WTC11 (cell line): ENCODE measurements around the gene EFCC1. TPM values are rescaled to one million over a fixed set of nuclear protein-coding genes. Genes with fewer than 3 reads are reported as not detected.

Experiments used
- CBFB ChIP-seq: sonication (generic); formaldehyde crosslinking; IDR thresholded peaks from 2 replicates; pipeline ENCODE4 v1.8.1; 2022; ENCODE audit warnings: mild to moderate bottlenecking, low read depth, missing genetic modification reagents
- CREB1 ChIP-seq: sonication (generic); formaldehyde crosslinking; IDR thresholded peaks from 2 replicates; pipeline ENCODE4 v1.8.0; 2023; ENCODE audit warnings: mild to moderate bottlenecking, missing genetic modification reagents
- E2F1 ChIP-seq: sonication (generic); formaldehyde crosslinking; IDR thresholded peaks from 2 replicates; pipeline ENCODE4 v1.8.0; 2022; ENCODE audit warnings: mild to moderate bottlenecking, missing genetic modification reagents
- E2F5 ChIP-seq: sonication (generic); formaldehyde crosslinking; IDR thresholded peaks from 2 replicates; pipeline ENCODE4 v1.8.1; 2022; ENCODE audit warnings: mild to moderate bottlenecking, moderate library complexity, missing genetic modification reagents
- ESRRA ChIP-seq: sonication (generic); formaldehyde crosslinking; IDR thresholded peaks from 2 replicates; pipeline ENCODE4 v1.8.1; 2022; ENCODE audit warnings: mild to moderate bottlenecking, missing genetic modification reagents, borderline replicate concordance
- FOXP1 ChIP-seq: sonication (generic); formaldehyde crosslinking; IDR thresholded peaks from 2 replicates; pipeline ENCODE4 v1.8.0; 2022; ENCODE audit warnings: missing genetic modification reagents, mild to moderate bottlenecking, moderate library complexity, borderline replicate concordance
- FOXP4 ChIP-seq: sonication (generic); formaldehyde crosslinking; IDR thresholded peaks from 2 replicates; pipeline ENCODE4 v1.8.0; 2022; ENCODE audit warnings: mild to moderate bottlenecking, missing genetic modification reagents
- GABPB1 ChIP-seq: sonication (generic); formaldehyde crosslinking; IDR thresholded peaks from 2 replicates; pipeline ENCODE4 v1.8.1; 2023; ENCODE audit warnings: mild to moderate bottlenecking, missing genetic modification reagents
- IRF2 ChIP-seq: sonication (generic); formaldehyde crosslinking; IDR thresholded peaks from 2 replicates; pipeline ENCODE4 v1.8.0; 2022; ENCODE audit warnings: low read depth, missing genetic modification reagents, borderline replicate concordance
- NFYB ChIP-seq: sonication (generic); formaldehyde crosslinking; conservative IDR thresholded peaks from 2 replicates; pipeline ENCODE4 v1.8.0; 2022; ENCODE audit warnings: low read depth, missing genetic modification reagents
- PRDM15 ChIP-seq: sonication (generic); formaldehyde crosslinking; IDR thresholded peaks from 2 replicates; pipeline ENCODE4 v1.8.0; 2022; ENCODE audit warnings: missing genetic modification reagents
- PREB ChIP-seq: sonication (generic); formaldehyde crosslinking; IDR thresholded peaks from 2 replicates; pipeline ENCODE4 v1.8.1; 2022; ENCODE audit warnings: mild to moderate bottlenecking, missing genetic modification reagents, moderate library complexity, borderline replicate concordance
- PRRX2 ChIP-seq: fragments of 250-450 bp; sonication (Bioruptor Pico); IDR thresholded peaks from 2 replicates; pipeline ENCODE4 v1.8.0; 2021; ENCODE audit warnings: mild to moderate bottlenecking
- RORB ChIP-seq: fragments of 250-450 bp; sonication (Bioruptor Pico); IDR thresholded peaks from 2 replicates; pipeline ENCODE4 v1.9.0; 2021; ENCODE audit warnings: mild to moderate bottlenecking
- SMAD3 ChIP-seq: sonication (generic); formaldehyde crosslinking; IDR thresholded peaks from 2 replicates; pipeline ENCODE4 v1.8.0; 2022; ENCODE audit warnings: missing genetic modification reagents, mild to moderate bottlenecking, borderline replicate concordance
- TEAD4 ChIP-seq: sonication (generic); formaldehyde crosslinking; IDR thresholded peaks from 2 replicates; pipeline ENCODE4 v1.8.0; 2022; ENCODE audit warnings: mild to moderate bottlenecking, missing genetic modification reagents
- TP53 ChIP-seq: sonication (generic); formaldehyde crosslinking; IDR thresholded peaks from 2 replicates; pipeline ENCODE4 v1.8.1; 2023; ENCODE audit warnings: mild to moderate bottlenecking, missing genetic modification reagents
- USF1 ChIP-seq: sonication (generic); formaldehyde crosslinking; IDR thresholded peaks from 2 replicates; pipeline ENCODE4 v1.8.0; 2022; ENCODE audit warnings: mild to moderate bottlenecking, missing genetic modification reagents
- USF2 ChIP-seq: sonication (generic); formaldehyde crosslinking; IDR thresholded peaks from 2 replicates; pipeline ENCODE4 v1.8.1; 2023; ENCODE audit warnings: mild to moderate bottlenecking, missing genetic modification reagents, moderate library complexity
- ZBTB21 ChIP-seq: sonication (generic); formaldehyde crosslinking; IDR thresholded peaks from 2 replicates; pipeline ENCODE4 v1.8.1; 2023; ENCODE audit warnings: mild to moderate bottlenecking, missing genetic modification reagents, borderline replicate concordance
- ZBTB43 ChIP-seq: sonication (generic); formaldehyde crosslinking; IDR thresholded peaks from 2 replicates; pipeline ENCODE4 v1.8.1; 2023; ENCODE audit warnings: mild to moderate bottlenecking, missing genetic modification reagents
- ZNF121 ChIP-seq: sonication (generic); formaldehyde crosslinking; IDR thresholded peaks from 2 replicates; pipeline ENCODE4 v1.8.0; 2023; ENCODE audit warnings: missing genetic modification reagents
- ZNF425 ChIP-seq: fragments of 250-450 bp; sonication (Bioruptor Pico); conservative IDR thresholded peaks from 2 replicates; pipeline ENCODE4 v1.9.0; 2021; ENCODE audit warnings: mild to moderate bottlenecking
- total RNA-seq: library from RNA; stranded (reverse); gene quantifications from 3 replicates; pipeline ENCODE4 v1.2.3, GENCODE V29; 2021

Gene EFCC1
- total RNA-seq, 1 experiment from 2014 or later = 0.31 TPM

GRCh38 chr3:129026728-129027543 lies 25.8 kb downstream of the EFCC1 start (continued):
- TF ChIP-seq CREB1 (CRISPR knock-in tag) = peak; percentile 94
- TF ChIP-seq ZBTB21 (CRISPR knock-in tag) = peak; percentile 94
- TF ChIP-seq NFYB = peak; percentile 79
- peak; percentile 98 for TF ChIP-seq FOXP1 (CRISPR knock-in tag)
- TF ChIP-seq E2F5 (CRISPR knock-in tag) = peak; percentile 91
- peak; percentile 74 for TF ChIP-seq USF1 (CRISPR knock-in tag)
- TF ChIP-seq ZBTB43 = peak; percentile 92
- peak; percentile 48; the same call in 1 of the 2 replicates for TF ChIP-seq GABPB1 (CRISPR knock-in tag)
- peak; percentile 90 for TF ChIP-seq SMAD3 (CRISPR knock-in tag)
- no peak for TF ChIP-seq PRRX2 (CRISPR knock-in tag)
- peak; percentile 96 for TF ChIP-seq TP53 (CRISPR knock-in tag)
- TF ChIP-seq TEAD4 (CRISPR knock-in tag) = peak; percentile 82; the same call in 1 of the 2 replicates
- 0 out of 2 replicates have a peak, but pooled peaks have one; percentile 45 for TF ChIP-seq PRDM15 (CRISPR knock-in tag)
- peak; percentile 36; the same call in 1 of the 2 replicates for TF ChIP-seq USF2 (CRISPR knock-in tag)
- TF ChIP-seq RORB (CRISPR knock-in tag) = no peak
- TF ChIP-seq E2F1 (CRISPR knock-in tag) = peak; percentile 97
- no peak for TF ChIP-seq ZNF425
- peak; percentile 95 for TF ChIP-seq FOXP4 (CRISPR knock-in tag)
- TF ChIP-seq ESRRA (CRISPR knock-in tag) = peak; percentile 90; the same call in 1 of the 2 replicates
- no peak for TF ChIP-seq ZNF121
- peak; percentile 63; the same call in 1 of the 2 replicates for TF ChIP-seq PREB (CRISPR knock-in tag)
- TF ChIP-seq CBFB (CRISPR knock-in tag) = peak; percentile 95
- TF ChIP-seq IRF2 = peak; percentile 36; the same call in 1 of the 2 replicates
